ENCODE results near the gene CHST15. TPM values are rescaled to one million over a fixed set of nuclear protein-coding genes. Genes with fewer than 3 reads are reported as not detected.
A peak's percentile ranks its signal among the peaks of the same experiment; 100 is the strongest.

CHST15 gene
- total and polyA plus RNA-seq, 2 of the 13 experiments (the other 11 are each of a cell fraction or from before 2014, with no cell fraction given) = 1.4 to 94.7 TPM

- WGBS (ENCODE audit: low lambda C conversion rate) = 76% methylated on average over 4 of the region's 7 CpGs
- H3K79me2 ChIP-seq (ENCODE audit: insufficient read depth, low read length) = peaks cover 100% of the 10 kb centered on the region
Observed at GRCh38 chr10:124085680-124086079, 7.7 kb downstream of the CHST15 start.

More at GRCh38 chr10:124085680-124086079, 7.7 kb downstream of the CHST15 start:
- peak overlapping the region in 1 of 3 experiments; percentile 5; a peak in 1 of 6 replicates for H3K4me3 ChIP-seq (replicated peaks in 1 of 3; ENCODE audit: insufficient read depth in 1 of 3, low read depth in 2 of 3, low read length in 3 of 3)
- TF ChIP-seq RBFOX2 (IDR thresholded peaks at IDR 0.05; ENCODE audit: low read depth, low read length) (peak; percentile 9; the same call in 1 of the 2 replicates), ZNF572 (CRISPR knock-in tag; IDR thresholded peaks at IDR 0.05) (0 out of 2 replicates have a peak, but pooled peaks have one; percentile 56), RBM39 (IDR thresholded peaks at IDR 0.05; ENCODE audit: low read depth, low read length, poor library complexity, severe bottlenecking) (no peak), SMAD1 (CRISPR knock-in tag; IDR thresholded peaks at IDR 0.05; ENCODE audit: borderline replicate concordance, low read depth) (no peak), STAG1 (CRISPR knock-in tag; IDR thresholded peaks at IDR 0.05) (no peak)
- TF ChIP-seq, protein P1, sequence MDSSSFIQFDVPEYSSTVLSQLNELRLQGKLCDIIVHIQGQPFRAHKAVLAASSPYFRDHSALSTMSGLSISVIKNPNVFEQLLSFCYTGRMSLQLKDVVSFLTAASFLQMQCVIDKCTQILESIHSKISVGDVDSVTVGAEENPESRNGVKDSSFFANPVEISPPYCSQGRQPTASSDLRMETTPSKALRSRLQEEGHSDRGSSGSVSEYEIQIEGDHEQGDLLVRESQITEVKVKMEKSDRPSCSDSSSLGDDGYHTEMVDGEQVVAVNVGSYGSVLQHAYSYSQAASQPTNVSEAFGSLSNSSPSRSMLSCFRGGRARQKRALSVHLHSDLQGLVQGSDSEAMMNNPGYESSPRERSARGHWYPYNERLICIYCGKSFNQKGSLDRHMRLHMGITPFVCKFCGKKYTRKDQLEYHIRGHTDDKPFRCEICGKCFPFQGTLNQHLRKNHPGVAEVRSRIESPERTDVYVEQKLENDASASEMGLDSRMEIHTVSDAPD (CRISPR knock-in tag; IDR thresholded peaks at IDR 0.05) = no peak
- TF ChIP-seq, protein P2, sequence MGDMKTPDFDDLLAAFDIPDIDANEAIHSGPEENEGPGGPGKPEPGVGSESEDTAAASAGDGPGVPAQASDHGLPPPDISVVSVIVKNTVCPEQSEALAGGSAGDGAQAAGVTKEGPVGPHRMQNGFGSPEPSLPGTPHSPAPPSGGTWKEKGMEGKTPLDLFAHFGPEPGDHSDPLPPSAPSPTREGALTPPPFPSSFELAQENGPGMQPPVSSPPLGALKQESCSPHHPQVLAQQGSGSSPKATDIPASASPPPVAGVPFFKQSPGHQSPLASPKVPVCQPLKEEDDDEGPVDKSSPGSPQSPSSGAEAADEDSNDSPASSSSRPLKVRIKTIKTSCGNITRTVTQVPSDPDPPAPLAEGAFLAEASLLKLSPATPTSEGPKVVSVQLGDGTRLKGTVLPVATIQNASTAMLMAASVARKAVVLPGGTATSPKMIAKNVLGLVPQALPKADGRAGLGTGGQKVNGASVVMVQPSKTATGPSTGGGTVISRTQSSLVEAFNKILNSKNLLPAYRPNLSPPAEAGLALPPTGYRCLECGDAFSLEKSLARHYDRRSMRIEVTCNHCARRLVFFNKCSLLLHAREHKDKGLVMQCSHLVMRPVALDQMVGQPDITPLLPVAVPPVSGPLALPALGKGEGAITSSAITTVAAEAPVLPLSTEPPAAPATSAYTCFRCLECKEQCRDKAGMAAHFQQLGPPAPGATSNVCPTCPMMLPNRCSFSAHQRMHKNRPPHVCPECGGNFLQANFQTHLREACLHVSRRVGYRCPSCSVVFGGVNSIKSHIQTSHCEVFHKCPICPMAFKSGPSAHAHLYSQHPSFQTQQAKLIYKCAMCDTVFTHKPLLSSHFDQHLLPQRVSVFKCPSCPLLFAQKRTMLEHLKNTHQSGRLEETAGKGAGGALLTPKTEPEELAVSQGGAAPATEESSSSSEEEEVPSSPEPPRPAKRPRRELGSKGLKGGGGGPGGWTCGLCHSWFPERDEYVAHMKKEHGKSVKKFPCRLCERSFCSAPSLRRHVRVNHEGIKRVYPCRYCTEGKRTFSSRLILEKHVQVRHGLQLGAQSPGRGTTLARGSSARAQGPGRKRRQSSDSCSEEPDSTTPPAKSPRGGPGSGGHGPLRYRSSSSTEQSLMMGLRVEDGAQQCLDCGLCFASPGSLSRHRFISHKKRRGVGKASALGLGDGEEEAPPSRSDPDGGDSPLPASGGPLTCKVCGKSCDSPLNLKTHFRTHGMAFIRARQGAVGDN (CRISPR knock-in tag; IDR thresholded peaks at IDR 0.05) = peak; percentile 59
- TF ChIP-seq, protein P3, sequence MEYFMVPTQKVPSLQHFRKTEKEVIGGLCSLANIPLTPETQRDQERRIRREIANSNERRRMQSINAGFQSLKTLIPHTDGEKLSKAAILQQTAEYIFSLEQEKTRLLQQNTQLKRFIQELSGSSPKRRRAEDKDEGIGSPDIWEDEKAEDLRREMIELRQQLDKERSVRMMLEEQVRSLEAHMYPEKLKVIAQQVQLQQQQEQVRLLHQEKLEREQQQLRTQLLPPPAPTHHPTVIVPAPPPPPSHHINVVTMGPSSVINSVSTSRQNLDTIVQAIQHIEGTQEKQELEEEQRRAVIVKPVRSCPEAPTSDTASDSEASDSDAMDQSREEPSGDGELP (IDR thresholded peaks at IDR 0.05; ENCODE audit: borderline replicate concordance, low read depth) = no peak
- H3K27me3 ChIP-seq (ENCODE audit: control insufficient read depth in 1 of 2, insufficient read depth in 2 of 2, low read length in 2 of 2) = no peaks in the 10 kb centered on the region
- no TSS peak for BruUV-seq (replicated peaks)
- DNase-seq (ENCODE audit: low spot score) (no peak), ATAC-seq (no peak; the same call in 2 of the 3 replicates), FAIRE-seq (no peak)
- intact Hi-C loops (cut with micrococcal nuclease; ENCODE audit: unreplicated experiment) = no loop called here
- ChIA-PET CTCF (ENCODE audit: low intra/inter-chr PET ratio, low total read pairs) (no interaction called here), POLR2A (no interaction called here)
- peak overlapping the region; percentile 49 for H3K4me2 ChIP-seq (ENCODE audit: low read depth, low read length)
- peaks cover 82% of the 10 kb centered on the region for H3K4me1 ChIP-seq (ENCODE audit: insufficient read depth, low read length)
- 0 out of 2 replicates have a peak overlapping the region, but pooled peaks have one; percentile 2 for H3K9ac ChIP-seq (ENCODE audit: insufficient read depth, low read depth, low read length)
- H3K36me3 ChIP-seq (replicated peaks in 1 of 2; ENCODE audit: control insufficient read depth in 1 of 2, insufficient read depth in 2 of 2, low read length in 2 of 2) = peaks cover 14 to 56% of the 10 kb centered on the region in 2 experiments
- in situ Hi-C loops (cut with HindIII; ENCODE audit: extremely low pct_ligation_motif_present, low pct_unique_long_range_greater_than_20kb) = no loop called here
- H3K27ac ChIP-seq (ENCODE audit: extremely low read length, insufficient read depth, low read length) = no peak overlapping the region
- H3K9me3 ChIP-seq (ENCODE audit: low read length) = no peaks in the 10 kb centered on the region
- H4K20me1 ChIP-seq (ENCODE audit: insufficient read depth, low read length) = peaks cover 98% of the 10 kb centered on the region
- H2AFZ ChIP-seq (ENCODE audit: low read length) = no peak overlapping the region

Measured in HepG2 (cell line).